CD14-positive monocyte (primary cell): ENCODE data around the gene PRKAR1A. TPM values are rescaled to one million over a fixed set of nuclear protein-coding genes. Genes with fewer than 3 reads are reported as not detected.

Experiments used
- DNase-seq, 3 donors: peaks; one replicate each; pipeline ENCODE4 v3.0.0-alpha.2; 2011 to 2022
- H2AFZ ChIP-seq: 2 replicates; pipeline ENCODE4 v1.6.0; 2012; ENCODE audit warnings: mild to moderate bottlenecking, low read depth, low read length, inconsistent platforms; ENCODE audit not compliant: insufficient read depth, poor library complexity, severe bottlenecking
- H3K27ac ChIP-seq, 2 donors: 1 replicate in 1 of 2; 2 replicates in 1 of 2; pipeline ENCODE4 v1.5.1; 2012 to 2013; ENCODE audit warnings: low read length in 2 of 2, control low read depth in 1 of 2, inconsistent platforms in 1 of 2, low read depth in 1 of 2, mild to moderate bottlenecking in 1 of 2
- H3K27me3 ChIP-seq, 2 donors: one replicate each; pipeline versions ENCODE4 v1.6.0 to v1.6.1; 2011 to 2013; ENCODE audit warnings: low read length in 2 of 2; ENCODE audit not compliant: control insufficient read depth in 2 of 2, insufficient read depth in 2 of 2
- H3K36me3 ChIP-seq, 2 donors: replicated peaks in 1 of 2; 1 replicate in 1 of 2; 2 replicates in 1 of 2; pipeline versions ENCODE4 v1.5.1 to v1.6.1; 2012 to 2013; ENCODE audit warnings: low read length in 2 of 2, control low read depth in 1 of 2, inconsistent platforms in 1 of 2, mild to moderate bottlenecking in 1 of 2; ENCODE audit not compliant: insufficient read depth in 2 of 2, control insufficient read depth in 1 of 2
- H3K4me1 ChIP-seq, 2 donors: 1 replicate in 1 of 2; 2 replicates in 1 of 2; pipeline versions ENCODE4 v1.5.1 to v1.6.1; 2012 to 2013; ENCODE audit warnings: low read length in 2 of 2, control low read depth in 1 of 2, inconsistent platforms in 1 of 2, mild to moderate bottlenecking in 1 of 2, moderate library complexity in 1 of 2; ENCODE audit not compliant: insufficient read depth in 2 of 2, control insufficient read depth in 1 of 2
- H3K4me2 ChIP-seq: replicated peaks from 2 replicates; pipeline ENCODE3; 2012; ENCODE audit warnings: low read length, moderate library complexity, mild to moderate bottlenecking; ENCODE audit not compliant: poor library complexity, severe bottlenecking; ENCODE audit errors: extremely low read depth
- H3K4me3 ChIP-seq, 3 experiments: fragments of 200-600 bp in 1 of 3; sonication (generic) in 1 of 3; replicated peaks in 1 of 3; 1 replicate in 2 of 3; 2 replicates in 1 of 3; pipeline ENCODE4 v1.5.1; 2011 to 2013; ENCODE audit warnings: low read length in 3 of 3, mild to moderate bottlenecking in 3 of 3, control low read depth in 2 of 3, low read depth in 2 of 3, inconsistent platforms in 1 of 3, moderate library complexity in 1 of 3
- H3K79me2 ChIP-seq: 2 replicates; pipeline ENCODE4 v1.6.0; 2012; ENCODE audit warnings: mild to moderate bottlenecking, control low read depth, inconsistent platforms, low read length, moderate library complexity; ENCODE audit not compliant: insufficient read depth
- H3K9ac ChIP-seq: 2 replicates; pipeline ENCODE4 v1.6.0; 2017; ENCODE audit warnings: low read length, mild to moderate bottlenecking; ENCODE audit not compliant: insufficient read depth, poor library complexity, severe bottlenecking
- H3K9me3 ChIP-seq, 2 donors: replicated peaks in 1 of 2; 1 replicate in 1 of 2; 2 replicates in 1 of 2; pipeline versions ENCODE4 v1.5.1 to v1.6.1; 2012 to 2013; ENCODE audit warnings: low read length in 2 of 2, control low read depth in 1 of 2; ENCODE audit not compliant: control insufficient read depth in 1 of 2, insufficient read depth in 1 of 2
- H4K20me1 ChIP-seq: 2 replicates; pipeline ENCODE4 v1.6.0; 2012; ENCODE audit warnings: mild to moderate bottlenecking, low read length, control low read depth, moderate library complexity; ENCODE audit not compliant: insufficient read depth
- H3K27ac Mint-ChIP-seq, 7 donors: one replicate each; pipeline ENCODE4 v1.8.0; 2020; ENCODE audit warnings: mild to moderate bottlenecking in 7 of 7, mixed read lengths in 7 of 7, moderate library complexity in 6 of 7, inconsistent platforms in 2 of 7
- H3K27me3 Mint-ChIP-seq, 3 donors: one replicate each; pipeline ENCODE4 v1.8.0; 2021 to 2022; ENCODE audit warnings: low read depth in 3 of 3, mild to moderate bottlenecking in 3 of 3, mixed read lengths in 3 of 3, moderate library complexity in 3 of 3, inconsistent platforms in 1 of 3
- H3K36me3 Mint-ChIP-seq, 2 donors: one replicate each; pipeline ENCODE4 v1.8.0; 2020; ENCODE audit warnings: mixed read lengths in 2 of 2, inconsistent platforms in 1 of 2, mild to moderate bottlenecking in 1 of 2
- H3K4me1 Mint-ChIP-seq: one replicate; pipeline ENCODE4 v1.8.0; 2020; ENCODE audit warnings: mild to moderate bottlenecking, mixed read lengths
- H3K4me3 Mint-ChIP-seq, 2 donors: one replicate each; pipeline ENCODE4 v1.8.0; 2020; ENCODE audit warnings: mild to moderate bottlenecking in 2 of 2, mixed read lengths in 2 of 2, moderate library complexity in 1 of 2
- H3K9me3 Mint-ChIP-seq, 7 donors: one replicate each; pipeline ENCODE4 v1.8.0; 2020 to 2022; ENCODE audit warnings: mixed read lengths in 7 of 7, mild to moderate bottlenecking in 6 of 7, moderate library complexity in 6 of 7, inconsistent platforms in 2 of 7
- WGBS: methylation state at CpG from one replicate; pipeline ENCODE4 v1.1.5; 2013; ENCODE audit warnings: missing lambda C conversion rate; ENCODE audit not compliant: insufficient coverage; 5-methylcytosine and 5-hydroxymethylcytosine counted together
- intact Hi-C, 2 donors: fragments of 100-400 bp; cut with micrococcal nuclease; formaldehyde crosslinking; loops; one replicate each; pipeline versions ENCODE4 v1.15.0 to v1.15.1; 2023
- polyA plus RNA-seq, 3 donors: library from polyadenylated mRNA; depleted of rRNA in 1 of 3; unstranded in 2 of 3; stranded (reverse) in 1 of 3; fragments of 300-500 nt in 2 of 3; fragments of >200 nt in 1 of 3; fragmentation: Illumina TruSeq in 2 of 3; gene quantifications; 1 replicate in 2 of 3; 2 replicates in 1 of 3; pipeline ENCODE4 v1.2.3, GENCODE V29; 2012 to 2021
- TF ChIP-seq, protein P1 (sequence below): fragments of 200-600 bp; IDR thresholded peaks from one replicate; pipeline ENCODE4 v1.8.0; 2022; ENCODE audit warnings: antibody characterized with exemption, mild to moderate bottlenecking

The PRKAR1A gene
- polyA plus RNA-seq, 3 donors, result 91.9 to 436 (median 300) TPM

DNA sequence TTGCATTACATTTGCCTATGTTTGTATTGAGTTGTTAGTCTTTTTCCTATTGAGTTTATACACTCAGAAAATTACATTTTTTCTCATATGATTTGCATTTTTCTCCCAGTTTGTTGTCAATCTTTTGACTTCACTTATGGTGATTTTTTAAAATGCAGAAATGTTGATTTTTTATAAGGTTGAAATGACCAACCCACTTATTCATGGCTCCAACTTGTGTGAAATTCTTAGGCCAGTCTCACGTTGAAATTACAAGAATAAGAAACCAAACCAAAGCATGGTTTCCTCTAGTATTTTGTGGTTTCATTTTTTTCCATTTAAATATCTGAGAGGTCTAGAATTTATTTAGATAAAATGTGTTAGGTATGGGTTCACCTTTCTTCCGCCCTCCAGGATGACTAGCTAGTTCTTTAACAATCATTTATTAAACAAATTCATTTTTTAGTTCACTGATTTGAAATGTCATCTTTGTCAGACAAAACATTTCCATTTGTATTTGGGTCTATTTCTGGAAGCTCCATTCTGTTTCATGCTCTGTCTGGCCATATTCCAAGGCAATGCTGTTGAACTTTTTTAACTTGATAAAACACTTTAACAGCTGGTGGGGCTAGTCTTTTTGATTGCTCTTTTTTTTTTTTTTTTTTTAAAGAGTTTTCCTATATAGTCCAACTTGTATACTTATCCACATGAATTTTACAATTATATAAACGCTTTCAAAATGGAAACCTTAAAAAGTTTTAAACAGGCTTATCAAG lies 48.9 kb downstream of the PRKAR1A start:
- Histone ChIP-seq H3K9ac (no peak overlapping the region), H3K27me3 (no peaks in the 10 kb centered on the region), H3K4me3 (no peak overlapping the region), H3K36me3 (no peaks in the 10 kb centered on the region), H3K79me2 (no peaks in the 10 kb centered on the region), H3K4me1 (peaks cover 3 to 5% of the 10 kb centered on the region in 2 donors), H3K27ac (no peak overlapping the region), H3K4me2 (no peak overlapping the region), H2AFZ (no peak overlapping the region), H4K20me1 (no peaks in the 10 kb centered on the region), H3K9me3 (no peaks in the 10 kb centered on the region)
- Mint-ChIP-seq H3K9me3 (peaks cover 0 to 3% (median 0%) of the 10 kb centered on the region in 7 donors), H3K27ac (no peak overlapping the region), H3K36me3 (peaks cover 0 to 2% of the 10 kb centered on the region in 2 donors), H3K27me3 (peaks cover 2 to 6% (median 4%) of the 10 kb centered on the region in 3 donors), H3K4me1 (peaks cover 10% of the 10 kb centered on the region), H3K4me3 (no peak overlapping the region)
- no peak for DNase-seq
- no CpG with 5 or more reads among the region's 3 CpGs for WGBS
- TF ChIP-seq, protein P1, sequence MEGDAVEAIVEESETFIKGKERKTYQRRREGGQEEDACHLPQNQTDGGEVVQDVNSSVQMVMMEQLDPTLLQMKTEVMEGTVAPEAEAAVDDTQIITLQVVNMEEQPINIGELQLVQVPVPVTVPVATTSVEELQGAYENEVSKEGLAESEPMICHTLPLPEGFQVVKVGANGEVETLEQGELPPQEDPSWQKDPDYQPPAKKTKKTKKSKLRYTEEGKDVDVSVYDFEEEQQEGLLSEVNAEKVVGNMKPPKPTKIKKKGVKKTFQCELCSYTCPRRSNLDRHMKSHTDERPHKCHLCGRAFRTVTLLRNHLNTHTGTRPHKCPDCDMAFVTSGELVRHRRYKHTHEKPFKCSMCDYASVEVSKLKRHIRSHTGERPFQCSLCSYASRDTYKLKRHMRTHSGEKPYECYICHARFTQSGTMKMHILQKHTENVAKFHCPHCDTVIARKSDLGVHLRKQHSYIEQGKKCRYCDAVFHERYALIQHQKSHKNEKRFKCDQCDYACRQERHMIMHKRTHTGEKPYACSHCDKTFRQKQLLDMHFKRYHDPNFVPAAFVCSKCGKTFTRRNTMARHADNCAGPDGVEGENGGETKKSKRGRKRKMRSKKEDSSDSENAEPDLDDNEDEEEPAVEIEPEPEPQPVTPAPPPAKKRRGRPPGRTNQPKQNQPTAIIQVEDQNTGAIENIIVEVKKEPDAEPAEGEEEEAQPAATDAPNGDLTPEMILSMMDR, result no peak
- intact Hi-C loops, result loop anchor here in 1 of 2 donors (10.0 kb wide), 1 partner anchor 54 kb away; no protein-coding TSS in a partner anchor

DNA sequence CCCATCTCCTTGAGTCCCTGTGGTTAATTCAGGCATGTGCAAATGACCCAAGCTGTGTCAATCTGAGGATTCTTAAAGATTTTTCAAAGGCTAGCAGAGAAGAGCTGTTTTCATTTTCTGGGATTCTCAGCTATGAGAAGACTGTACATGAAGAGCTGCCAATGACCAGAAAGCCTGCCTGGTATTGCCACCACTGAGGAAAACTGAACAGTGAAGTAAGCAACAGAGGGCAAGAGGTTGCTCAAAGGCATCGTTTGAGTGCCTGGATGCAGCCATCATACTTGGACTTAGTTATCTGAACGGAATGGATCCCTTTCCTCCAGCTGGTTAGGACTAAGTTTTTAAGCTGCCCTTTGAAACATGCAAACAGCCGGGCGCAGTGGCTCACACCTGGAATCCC lies 50.5 kb downstream of the PRKAR1A start:
- no peaks in the 10 kb centered on the region for H3K27me3 ChIP-seq
- no peaks in the 10 kb centered on the region for H3K36me3 ChIP-seq
- H3K4me3 ChIP-seq, result no peak overlapping the region
- H3K9me3 ChIP-seq, result no peaks in the 10 kb centered on the region
- 92% methylated on average over 4 of the region's 4 CpGs for WGBS
- H4K20me1 ChIP-seq, result no peaks in the 10 kb centered on the region
- Mint-ChIP-seq H3K27ac (no peak overlapping the region), H3K9me3 (peaks cover 0 to 2% (median 0%) of the 10 kb centered on the region in 7 donors), H3K27me3 (peaks cover 2 to 6% (median 4%) of the 10 kb centered on the region in 3 donors), H3K4me1 (peaks cover 20% of the 10 kb centered on the region), H3K36me3 (peaks cover 0 to 4% of the 10 kb centered on the region in 2 donors), H3K4me3 (no peak overlapping the region)
- intact Hi-C loops, result loop anchor here in 1 of 2 donors (10.0 kb wide), 1 partner anchor 52 kb away; no protein-coding TSS in a partner anchor
- H3K4me1 ChIP-seq, result peaks cover 4 to 7% of the 10 kb centered on the region in 2 donors
- no peak overlapping the region for H3K9ac ChIP-seq
- H3K27ac ChIP-seq, result no peak overlapping the region
- H2AFZ ChIP-seq, result no peak overlapping the region
- TF ChIP-seq, protein P1, result no peak
- no peak overlapping the region for H3K4me2 ChIP-seq
- H3K79me2 ChIP-seq, result no peaks in the 10 kb centered on the region
- no peak for DNase-seq
